Thoracic aorta (tissue), 2 donors: ENCODE data around the gene RNF175. TPM values are rescaled to one million over a fixed set of nuclear protein-coding genes. Genes with fewer than 3 reads are reported as not detected.

Experiments
- ATAC-seq: fragments of 150-250 bp; one replicate; pipeline ENCODE4 v1.8.0; 2017; ENCODE audit warnings: low read depth; ENCODE audit not compliant: insufficient number of reproducible peaks, low FRiP score
- DNase-seq: peaks from one replicate; pipeline ENCODE4 v3.0.0-alpha.2; 2020; ENCODE audit warnings: low spot score
- H3K27ac ChIP-seq, 2 donors: fragments of 200-600 bp; sonication (generic); 1 replicate in 1 of 2; 2 replicates in 1 of 2; pipeline ENCODE4 v1.5.1; 2016; ENCODE audit warnings: mild to moderate bottlenecking in 2 of 2, moderate library complexity in 2 of 2
- H3K27me3 ChIP-seq: fragments of 200-600 bp; sonication (generic); replicated peaks from 2 replicates; pipeline ENCODE4 v1.6.0; 2016; ENCODE audit warnings: mild to moderate bottlenecking; ENCODE audit not compliant: insufficient read depth
- H3K36me3 ChIP-seq: fragments of 200-600 bp; sonication (generic); one replicate; pipeline ENCODE4 v1.5.1; 2016
- H3K4me1 ChIP-seq, 2 donors: fragments of 200-600 bp; sonication (generic); 1 replicate in 1 of 2; 2 replicates in 1 of 2; pipeline versions ENCODE4 v1.5.1 to v1.6.0; 2016; ENCODE audit warnings: low read depth in 2 of 2, mild to moderate bottlenecking in 1 of 2; ENCODE audit not compliant: control insufficient read depth in 1 of 2
- H3K4me3 ChIP-seq: fragments of 200-600 bp; sonication (generic); 2 replicates; pipeline ENCODE4 v1.5.1; 2016; ENCODE audit warnings: mild to moderate bottlenecking
- H3K9me3 ChIP-seq: fragments of 200-600 bp; sonication (generic); 2 replicates; pipeline ENCODE4 v1.5.1; 2016
- total RNA-seq, 2 donors: library from RNA; depleted of rRNA; stranded (reverse); fragments of >200 nt; gene quantifications; one replicate each; pipeline versions ENCODE4 v1.1.0 to v1.2.3, GENCODE V29; 2016
- TF ChIP-seq, protein P1 (sequence below): fragments of 200-600 bp; sonication (generic); IDR thresholded peaks from one replicate; pipeline ENCODE4 v1.5.1; 2019; ENCODE audit warnings: antibody characterized with exemption

RNF175 gene
- total RNA-seq, 2 donors from 2014 or later, result not detected

DNA sequence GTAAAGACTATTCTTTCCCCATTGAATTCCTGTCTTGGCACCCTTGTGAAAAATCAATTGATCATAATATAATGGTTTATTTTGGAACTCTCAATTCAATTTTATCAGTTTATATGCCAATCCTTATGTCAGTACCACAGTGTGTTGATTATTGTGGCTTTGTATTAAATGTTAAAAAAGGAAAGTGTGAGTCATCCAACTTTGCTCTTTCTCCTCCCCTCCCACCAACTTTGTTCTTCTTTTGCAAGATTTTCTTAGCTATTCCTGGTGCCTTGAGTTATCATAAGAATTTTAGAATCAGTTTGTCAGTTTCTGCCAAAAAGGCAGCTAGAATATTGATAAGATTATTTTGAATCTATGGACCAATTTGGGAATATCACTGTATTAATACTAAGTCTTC is 11.2 kb upstream of the RNF175 start:
- no peaks in the 10 kb centered on the region for H3K4me1 ChIP-seq
- ATAC-seq (no peak), DNase-seq (no peak)
- no peaks in the 10 kb centered on the region for H3K36me3 ChIP-seq
- TF ChIP-seq, protein P1, sequence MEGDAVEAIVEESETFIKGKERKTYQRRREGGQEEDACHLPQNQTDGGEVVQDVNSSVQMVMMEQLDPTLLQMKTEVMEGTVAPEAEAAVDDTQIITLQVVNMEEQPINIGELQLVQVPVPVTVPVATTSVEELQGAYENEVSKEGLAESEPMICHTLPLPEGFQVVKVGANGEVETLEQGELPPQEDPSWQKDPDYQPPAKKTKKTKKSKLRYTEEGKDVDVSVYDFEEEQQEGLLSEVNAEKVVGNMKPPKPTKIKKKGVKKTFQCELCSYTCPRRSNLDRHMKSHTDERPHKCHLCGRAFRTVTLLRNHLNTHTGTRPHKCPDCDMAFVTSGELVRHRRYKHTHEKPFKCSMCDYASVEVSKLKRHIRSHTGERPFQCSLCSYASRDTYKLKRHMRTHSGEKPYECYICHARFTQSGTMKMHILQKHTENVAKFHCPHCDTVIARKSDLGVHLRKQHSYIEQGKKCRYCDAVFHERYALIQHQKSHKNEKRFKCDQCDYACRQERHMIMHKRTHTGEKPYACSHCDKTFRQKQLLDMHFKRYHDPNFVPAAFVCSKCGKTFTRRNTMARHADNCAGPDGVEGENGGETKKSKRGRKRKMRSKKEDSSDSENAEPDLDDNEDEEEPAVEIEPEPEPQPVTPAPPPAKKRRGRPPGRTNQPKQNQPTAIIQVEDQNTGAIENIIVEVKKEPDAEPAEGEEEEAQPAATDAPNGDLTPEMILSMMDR, result no peak
- H3K27ac ChIP-seq, result no peak overlapping the region
- no peak overlapping the region for H3K4me3 ChIP-seq
- H3K27me3 ChIP-seq, result no peaks in the 10 kb centered on the region
- H3K9me3 ChIP-seq, result no peaks in the 10 kb centered on the region

DNA sequence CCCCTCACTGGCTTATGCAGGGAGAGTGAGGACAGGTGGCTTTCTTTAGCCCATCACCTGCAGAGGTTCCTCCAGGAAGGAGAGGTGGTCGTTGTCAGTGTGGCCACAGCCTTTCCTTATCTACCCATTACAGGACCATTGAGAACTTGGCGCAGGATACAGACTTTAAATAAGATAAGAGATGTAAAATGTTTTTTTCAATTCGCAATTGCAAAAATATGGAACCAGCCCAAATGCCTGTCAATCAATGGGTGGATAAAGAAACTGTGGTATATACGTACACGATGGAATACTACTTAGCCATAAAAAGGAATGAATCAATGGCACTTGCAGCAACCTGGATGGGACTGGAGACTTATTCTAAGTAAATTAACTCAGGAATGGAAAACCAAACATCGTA is 6.9 kb upstream of the RNF175 start:
- no peaks in the 10 kb centered on the region for H3K9me3 ChIP-seq
- H3K4me3 ChIP-seq, result no peak overlapping the region
- DNase-seq, result no peak
- no peaks in the 10 kb centered on the region for H3K36me3 ChIP-seq
- no peaks in the 10 kb centered on the region for H3K4me1 ChIP-seq
- no peak overlapping the region for H3K27ac ChIP-seq
- no peak for ATAC-seq
- TF ChIP-seq, protein P1, result no peak
- no peaks in the 10 kb centered on the region for H3K27me3 ChIP-seq

DNA sequence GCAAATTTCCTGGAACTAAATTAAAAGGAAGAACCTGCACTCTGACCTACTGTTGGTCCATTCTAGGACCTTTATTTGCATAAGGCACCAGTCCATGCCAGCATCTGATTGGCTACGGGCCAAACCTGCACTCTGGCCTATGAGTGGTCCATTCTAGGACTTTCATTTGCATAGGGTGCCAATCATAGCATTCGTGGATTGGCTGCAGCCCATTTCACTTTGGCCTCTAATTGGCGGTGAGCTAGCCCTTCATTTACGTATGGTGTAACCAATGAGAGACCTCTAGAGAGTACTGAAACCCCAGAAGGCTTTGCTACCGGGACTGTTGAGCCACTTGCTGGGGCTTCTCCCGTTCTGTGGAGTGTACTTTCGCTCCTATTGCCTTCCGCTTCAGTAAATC is 6.1 kb upstream of the RNF175 start:
- Histone ChIP-seq H3K27me3 (no peaks in the 10 kb centered on the region), H3K36me3 (no peaks in the 10 kb centered on the region), H3K27ac (no peak overlapping the region), H3K9me3 (no peaks in the 10 kb centered on the region), H3K4me1 (no peaks in the 10 kb centered on the region), H3K4me3 (no peak overlapping the region)
- TF ChIP-seq, protein P1, result no peak
- ATAC-seq, result no peak
- DNase-seq, result no peak

DNA sequence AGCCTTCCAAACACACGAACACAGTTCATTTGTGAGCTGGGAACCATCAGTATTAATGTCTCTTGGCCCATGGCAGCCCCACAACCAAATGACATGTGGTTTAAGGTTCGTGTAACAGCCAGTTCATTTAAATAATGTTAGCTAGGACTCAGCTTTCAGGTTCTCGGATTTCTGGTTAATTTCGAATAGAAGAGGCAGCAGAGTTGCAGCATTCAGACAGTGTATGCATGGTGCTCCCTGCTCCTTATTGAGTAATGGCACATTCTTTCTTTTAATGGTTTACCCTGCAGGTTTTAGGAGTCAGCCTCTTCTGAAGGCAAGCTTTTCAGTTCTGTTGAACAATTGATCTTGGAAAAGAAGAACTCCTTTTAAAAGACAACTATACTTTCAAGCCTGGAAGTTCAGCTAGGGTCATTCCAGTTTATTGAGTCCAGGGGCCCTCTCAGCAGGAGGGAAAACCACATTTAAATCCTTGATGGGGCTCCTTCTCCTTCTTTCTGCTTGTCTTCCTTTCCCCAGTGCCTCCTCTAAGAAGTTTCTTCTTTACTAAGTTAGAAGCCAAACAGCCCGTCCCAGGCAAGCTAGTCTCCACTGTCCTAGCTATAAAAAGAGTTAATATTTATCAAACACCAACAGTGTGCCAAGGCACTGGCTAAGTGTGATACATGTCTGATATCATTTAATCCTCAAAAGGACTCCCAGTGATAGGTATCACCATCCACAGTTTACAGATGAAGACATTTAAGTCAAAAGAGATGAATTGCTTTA is 5.0 kb upstream of the RNF175 start:
- Histone ChIP-seq H3K9me3 (no peaks in the 10 kb centered on the region), H3K27ac (no peak overlapping the region), H3K36me3 (no peaks in the 10 kb centered on the region), H3K4me3 (no peak overlapping the region), H3K27me3 (no peaks in the 10 kb centered on the region), H3K4me1 (no peaks in the 10 kb centered on the region)
- ATAC-seq (no peak), DNase-seq (no peak)
- TF ChIP-seq, protein P1, result no peak

DNA sequence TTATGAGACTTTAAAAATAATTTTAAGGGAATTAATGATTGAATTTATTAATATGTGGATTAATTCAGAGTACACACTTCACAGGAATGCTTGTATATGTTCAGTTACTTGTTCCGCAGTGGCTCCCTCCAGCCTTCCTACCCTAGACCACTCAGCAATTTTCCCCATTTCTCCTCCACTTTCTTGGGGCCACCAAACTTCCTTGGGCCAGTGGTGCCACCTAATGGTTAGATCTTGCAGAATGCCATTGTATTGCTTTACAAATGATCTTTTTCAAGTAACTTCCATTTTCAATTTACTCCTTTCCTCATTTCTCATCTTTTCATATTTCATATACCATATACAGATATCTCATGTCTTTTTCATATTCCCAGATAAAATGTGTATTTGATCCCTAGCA is 3.6 kb upstream of the RNF175 start:
- TF ChIP-seq, protein P1, result no peak
- H3K36me3 ChIP-seq, result no peaks in the 10 kb centered on the region
- no peak for DNase-seq

More for the DNA sequence above, 3.6 kb upstream of the RNF175 start:
- no peaks in the 10 kb centered on the region for H3K27me3 ChIP-seq
- no peak for ATAC-seq
- no peak overlapping the region for H3K27ac ChIP-seq
- H3K4me1 ChIP-seq, result peaks cover 3 to 7% of the 10 kb centered on the region in 2 donors
- H3K9me3 ChIP-seq, result no peaks in the 10 kb centered on the region
- no peak overlapping the region for H3K4me3 ChIP-seq
